Spleen (tissue), 11 donors: ENCODE measurements around the gene PIGR. TPM values are rescaled to one million over a fixed set of nuclear protein-coding genes. Genes with fewer than 3 reads are reported as not detected.
A peak's percentile ranks its signal among the peaks of the same experiment; 100 is the strongest.

Experiments
- DNase-seq: peaks from one replicate; pipeline ENCODE4 v3.0.0-alpha.2; 2020
- H3K27ac ChIP-seq, 8 donors: fragments of 200-600 bp; sonication (generic) in 7 of 8; 1 replicate in 4 of 8; 2 replicates in 4 of 8; pipeline versions ENCODE4 v1.5.0 to v1.8.0; 2016 to 2021; ENCODE audit warnings: inconsistent platforms in 4 of 8, mild to moderate bottlenecking in 4 of 8, moderate library complexity in 1 of 8
- H3K27me3 ChIP-seq, 7 donors: fragments of 200-600 bp; sonication (generic) in 6 of 7; replicated peaks in 1 of 7; 1 replicate in 4 of 7; 2 replicates in 3 of 7; pipeline versions ENCODE4 v1.5.0 to v1.8.0; 2016 to 2021; ENCODE audit warnings: inconsistent platforms in 3 of 7, mild to moderate bottlenecking in 1 of 7
- H3K36me3 ChIP-seq, 6 donors: fragments of 200-600 bp; sonication (generic) in 5 of 6; 1 replicate in 4 of 6; 2 replicates in 2 of 6; pipeline versions ENCODE4 v1.5.0 to v1.8.0; 2016 to 2021; ENCODE audit warnings: inconsistent platforms in 2 of 6
- H3K4me1 ChIP-seq, 6 donors: fragments of 200-600 bp; sonication (generic) in 5 of 6; 1 replicate in 3 of 6; 2 replicates in 3 of 6; pipeline versions ENCODE4 v1.5.0 to v1.8.0; 2016 to 2021; ENCODE audit warnings: inconsistent platforms in 3 of 6
- H3K4me3 ChIP-seq, 8 donors: fragments of 200-600 bp; sonication (generic) in 7 of 8; 1 replicate in 4 of 8; 2 replicates in 4 of 8; pipeline versions ENCODE4 v1.5.0 to v1.8.0; 2016 to 2021; ENCODE audit warnings: inconsistent platforms in 4 of 8, mild to moderate bottlenecking in 4 of 8, moderate library complexity in 2 of 8
- H3K9me3 ChIP-seq, 8 donors: fragments of 200-600 bp; sonication (generic) in 7 of 8; 1 replicate in 4 of 8; 2 replicates in 4 of 8; pipeline versions ENCODE4 v1.5.0 to v1.8.0; 2016 to 2021; ENCODE audit warnings: inconsistent platforms in 4 of 8
- POLR2A ChIP-seq, 3 donors: fragments of 450-650 bp; IDR thresholded peaks; one replicate each; pipeline ENCODE4 v1.5.1; 2017; ENCODE audit warnings: antibody characterized with exemption in 3 of 3, mild to moderate bottlenecking in 1 of 3
- POLR2AphosphoS5 ChIP-seq, 3 donors: sonication (generic); formaldehyde crosslinking; IDR thresholded peaks; one replicate each; pipeline ENCODE4 v1.5.1; 2017; ENCODE audit warnings: antibody characterized with exemption in 3 of 3
- WGBS, 5 donors: extraction: QIAGEN DNeasy Blood & Tissue Kit in 3 of 5; methylation state at CpG; one replicate each; pipeline versions ENCODE4 v1.1.5 to v1.1.7; 2013 to 2018; 5-methylcytosine and 5-hydroxymethylcytosine counted together
- intact Hi-C: fragments of 100-400 bp; cut with DNase I; formaldehyde crosslinking; loops from one replicate; pipeline ENCODE4 v1.15.0; 2023; ENCODE audit warnings: low total_unique reads
- polyA plus RNA-seq, 3 donors: library from polyadenylated mRNA; stranded (reverse); fragments of 200-250 nt; gene quantifications; one replicate each; pipeline ENCODE4 v1.2.1, GENCODE V29; 2013
- total RNA-seq, 7 donors: library from RNA; depleted of rRNA in 3 of 7; stranded (reverse); fragments of >200 nt in 3 of 7; fragmentation: NEBNext Ultra II Directional in 4 of 7; extraction: Animal tissue kit (Norgen Biotek cat#: 25700) in 4 of 7; gene quantifications; one replicate each; pipeline versions ENCODE4 v1.1.0 to v1.2.1, GENCODE V29; 2016 to 2021
- TF ChIP-seq, protein P1 (sequence below), 11 experiments: fragments of 200-600 bp in 7 of 11; fragments of 450-650 bp in 4 of 11; sonication (generic) in 4 of 11; IDR thresholded peaks in 8 of 11; conservative IDR thresholded peaks in 3 of 11; 1 replicate in 7 of 11; 2 replicates in 4 of 11; pipeline versions ENCODE4 v1.4.0 to v1.8.0; 2016 to 2021; ENCODE audit warnings: antibody characterized with exemption in 11 of 11, inconsistent platforms in 4 of 11, mild to moderate bottlenecking in 1 of 11
- donor health status: healthy with polysubstance abuse.
- donor health status: DM: no; HTN: no; CAD: no; lungs with moderate emphysema.
- donor health status: DM: no; HTN: no; CAD: no.
- donor health status: Bipolar disorder and iron deficiency.
- donor health status: healthy.
- donor health status: DM: no; HTN: no; CAD: no.
- donor health status: DM: yes; HTN: yes; CAD: no.

The PIGR gene
- total and polyA plus RNA-seq, 10 donors, result 0.13 to 1.7 (median 0.89) TPM

DNA sequence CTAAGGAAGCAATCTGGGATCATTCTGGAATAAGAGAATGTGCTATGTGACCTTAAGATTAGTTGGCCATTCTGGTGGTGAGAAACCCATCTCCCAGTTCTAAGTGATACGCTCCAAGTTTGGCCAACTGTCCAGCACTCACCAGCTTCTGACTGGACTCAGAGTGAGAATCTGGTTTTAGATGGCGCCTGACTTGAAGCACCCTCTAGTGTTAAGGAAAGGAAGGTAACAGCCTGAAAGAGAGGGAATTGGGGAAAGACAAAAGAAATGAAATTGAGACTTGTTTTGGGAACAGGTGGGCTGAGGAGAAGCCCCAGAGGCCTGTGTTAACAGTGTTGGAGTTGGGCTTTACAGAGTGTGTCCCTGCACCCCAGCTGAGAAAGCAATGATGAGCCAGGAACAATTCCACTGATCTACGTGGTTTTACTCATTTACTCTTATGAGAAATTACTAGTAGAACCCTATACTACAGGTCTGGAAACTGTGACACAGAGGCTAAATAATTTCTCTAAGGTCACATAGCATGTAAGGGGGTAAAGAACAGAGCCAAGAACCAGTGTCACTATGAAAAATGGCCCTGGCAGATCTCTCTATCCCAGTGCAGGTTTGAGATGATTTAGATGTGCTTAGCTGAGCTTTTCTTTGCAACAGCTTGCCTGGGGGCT lies 33.2 kb upstream of the PIGR start:
- intact Hi-C loops, result loop anchor here (10.0 kb wide), 2 partner anchors 255 to 345 kb away; partner anchors contain the start of gene DYRK3

DNA sequence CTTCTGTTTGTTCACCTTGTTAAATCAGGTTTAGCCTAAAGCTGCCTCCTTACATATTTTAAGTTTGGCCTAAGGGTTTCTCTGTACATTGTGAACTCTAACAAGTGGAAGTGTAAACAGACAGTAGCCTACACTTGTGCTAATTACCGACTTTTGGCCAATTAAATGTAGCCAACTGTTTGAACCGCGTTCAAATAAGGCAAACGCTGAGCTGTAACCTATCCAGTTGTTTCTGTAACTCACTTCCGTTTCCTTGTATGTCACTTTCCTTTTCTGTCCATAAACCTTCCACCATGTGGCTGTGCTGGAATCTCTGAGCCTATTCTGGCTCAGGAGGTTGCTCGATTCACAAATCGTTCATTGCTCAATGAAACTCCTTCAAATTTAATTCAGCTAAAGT lies 32.0 kb upstream of the PIGR start:
- no peak overlapping the region for H3K4me3 ChIP-seq
- TF ChIP-seq, protein P1, sequence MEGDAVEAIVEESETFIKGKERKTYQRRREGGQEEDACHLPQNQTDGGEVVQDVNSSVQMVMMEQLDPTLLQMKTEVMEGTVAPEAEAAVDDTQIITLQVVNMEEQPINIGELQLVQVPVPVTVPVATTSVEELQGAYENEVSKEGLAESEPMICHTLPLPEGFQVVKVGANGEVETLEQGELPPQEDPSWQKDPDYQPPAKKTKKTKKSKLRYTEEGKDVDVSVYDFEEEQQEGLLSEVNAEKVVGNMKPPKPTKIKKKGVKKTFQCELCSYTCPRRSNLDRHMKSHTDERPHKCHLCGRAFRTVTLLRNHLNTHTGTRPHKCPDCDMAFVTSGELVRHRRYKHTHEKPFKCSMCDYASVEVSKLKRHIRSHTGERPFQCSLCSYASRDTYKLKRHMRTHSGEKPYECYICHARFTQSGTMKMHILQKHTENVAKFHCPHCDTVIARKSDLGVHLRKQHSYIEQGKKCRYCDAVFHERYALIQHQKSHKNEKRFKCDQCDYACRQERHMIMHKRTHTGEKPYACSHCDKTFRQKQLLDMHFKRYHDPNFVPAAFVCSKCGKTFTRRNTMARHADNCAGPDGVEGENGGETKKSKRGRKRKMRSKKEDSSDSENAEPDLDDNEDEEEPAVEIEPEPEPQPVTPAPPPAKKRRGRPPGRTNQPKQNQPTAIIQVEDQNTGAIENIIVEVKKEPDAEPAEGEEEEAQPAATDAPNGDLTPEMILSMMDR (IDR thresholded peaks at IDR 0.05 in 8 of 11, conservative IDR thresholded peaks at IDR 0.05 in 3 of 11), result no peak
- TF ChIP-seq POLR2AphosphoS5 (IDR thresholded peaks at IDR 0.05), result no peak
- TF ChIP-seq POLR2A (IDR thresholded peaks at IDR 0.05), result no peak
- 86 to 95% (median 88%) methylated on average over 7 of the region's 7 CpGs for WGBS, 5 donors
- H3K4me1 ChIP-seq, result no peaks in the 10 kb centered on the region
- H3K27ac ChIP-seq, result no peak overlapping the region
- intact Hi-C loops, result no loop called here
- H3K27me3 ChIP-seq, result peaks cover 0 to 3% (median 0%) of the 10 kb centered on the region in 7 donors
- no peak for DNase-seq
- no peaks in the 10 kb centered on the region for H3K36me3 ChIP-seq
- no peaks in the 10 kb centered on the region for H3K9me3 ChIP-seq

More for the DNA sequence above, 33.2 kb upstream of the PIGR start:
- TF ChIP-seq POLR2AphosphoS5 (IDR thresholded peaks at IDR 0.05), result no peak
- TF ChIP-seq, protein P1 (IDR thresholded peaks at IDR 0.05 in 8 of 11, conservative IDR thresholded peaks at IDR 0.05 in 3 of 11), result peak in 7 of 11 experiments; percentile 18 to 52 (median 33)
- WGBS, 5 donors, result 81 to 87% (median 83%) methylated on average over 3 of the region's 3 CpGs
- Histone ChIP-seq H3K36me3 (no peaks in the 10 kb centered on the region), H3K9me3 (no peaks in the 10 kb centered on the region), H3K27ac (no peak overlapping the region), H3K27me3 (peaks cover 0 to 10% (median 0%) of the 10 kb centered on the region in 7 donors), H3K4me1 (no peaks in the 10 kb centered on the region), H3K4me3 (no peak overlapping the region)
- DNase-seq, result no peak

DNA sequence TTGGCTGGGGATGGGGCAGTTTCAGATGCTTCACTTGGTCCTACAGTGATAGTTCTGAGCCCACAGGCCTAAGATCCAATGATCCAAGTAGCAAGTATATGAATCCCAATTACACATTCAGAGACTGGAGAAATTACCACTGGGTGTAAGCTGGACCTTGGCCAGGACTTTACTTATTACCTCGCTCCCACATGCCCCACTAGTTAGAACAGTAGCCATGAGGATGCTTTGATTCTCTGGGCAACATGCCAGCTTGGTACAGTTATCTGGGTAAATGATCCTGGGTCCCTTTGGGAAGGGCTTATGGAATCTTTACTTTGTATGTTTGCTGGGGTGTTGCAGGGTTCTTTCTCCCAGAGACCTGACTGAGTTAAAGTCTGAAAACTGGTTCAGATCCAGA lies 29.0 kb upstream of the PIGR start:
- intact Hi-C loops, result no loop called here
- DNase-seq, result no peak
- 87 to 100% (median 96%) methylated on average over 1 of the region's 1 CpG for WGBS, 5 donors
- Histone ChIP-seq H3K9me3 (no peaks in the 10 kb centered on the region), H3K36me3 (no peaks in the 10 kb centered on the region), H3K4me3 (no peak overlapping the region), H3K27ac (no peak overlapping the region), H3K4me1 (peaks cover 0 to 7% (median 0%) of the 10 kb centered on the region in 6 donors), H3K27me3 (no peaks in the 10 kb centered on the region)
- no peak for TF ChIP-seq POLR2A (IDR thresholded peaks at IDR 0.05)
- TF ChIP-seq, protein P1 (IDR thresholded peaks at IDR 0.05 in 8 of 11, conservative IDR thresholded peaks at IDR 0.05 in 3 of 11), result no peak
- no peak for TF ChIP-seq POLR2AphosphoS5 (IDR thresholded peaks at IDR 0.05)

DNA sequence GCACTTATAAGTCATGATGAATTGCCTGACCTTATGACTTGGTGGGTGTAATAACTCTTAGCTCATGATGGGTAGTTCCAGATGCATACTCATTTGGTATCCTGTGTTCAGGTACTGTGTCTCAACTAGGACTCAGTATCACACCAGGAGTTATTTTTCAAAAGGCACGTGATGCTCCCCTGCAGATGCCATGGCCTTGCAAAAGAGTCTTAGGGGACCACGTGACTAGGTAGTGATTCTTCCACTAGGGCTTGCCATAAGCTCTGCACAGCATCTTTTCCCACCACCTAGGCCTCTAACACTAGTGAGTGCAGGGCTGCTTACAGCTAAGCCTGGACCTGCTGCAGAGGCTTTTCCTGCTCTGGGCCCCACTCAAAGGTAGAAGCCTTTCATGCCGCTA lies 27.9 kb upstream of the PIGR start:
- peaks cover 0 to 8% (median 0%) of the 10 kb centered on the region in 7 donors for H3K27me3 ChIP-seq
- H3K9me3 ChIP-seq, result no peaks in the 10 kb centered on the region
- H3K4me3 ChIP-seq, result no peak overlapping the region
- TF ChIP-seq POLR2AphosphoS5 (IDR thresholded peaks at IDR 0.05) (no peak), POLR2A (IDR thresholded peaks at IDR 0.05) (no peak)
- TF ChIP-seq, protein P1 (IDR thresholded peaks at IDR 0.05 in 8 of 11, conservative IDR thresholded peaks at IDR 0.05 in 3 of 11), result no peak
- DNase-seq, result no peak
- intact Hi-C loops, result no loop called here
- no peaks in the 10 kb centered on the region for H3K36me3 ChIP-seq
- H3K27ac ChIP-seq, result no peak overlapping the region
- WGBS, 5 donors, result 84 to 93% (median 89%) methylated on average over 3 of the region's 3 CpGs
- peaks cover 0 to 17% (median 0%) of the 10 kb centered on the region in 6 donors for H3K4me1 ChIP-seq
